K562 (cell line): Measurements from ENCODE around the gene GPS2. TPM values are rescaled to one million over a fixed set of nuclear protein-coding genes. Genes with fewer than 3 reads are reported as not detected.

Source experiments
- FOXK2 ChIP-seq, 2 experiments: fragments of 450-650 bp; IDR thresholded peaks in 1 of 2; conservative IDR thresholded peaks in 1 of 2; 2 replicates each; pipeline ENCODE4 v1.6.1; 2016; ENCODE audit warnings: low read depth in 2 of 2, mild to moderate bottlenecking in 1 of 2
- HDAC1 ChIP-seq, 2 experiments: fragments of 450-650 bp; IDR thresholded peaks; 2 replicates each; pipeline ENCODE4 v1.6.1; 2016 to 2017; ENCODE audit warnings: inconsistent platforms in 1 of 2, mild to moderate bottlenecking in 1 of 2, moderate library complexity in 1 of 2
- MNT ChIP-seq, 2 experiments: fragments of 450-650 bp; conservative IDR thresholded peaks; 2 replicates each; pipeline ENCODE4 v1.6.1; 2017; ENCODE audit warnings: mild to moderate bottlenecking in 2 of 2, moderate library complexity in 2 of 2
- NONO ChIP-seq, 2 experiments: fragments of 200-400 bp in 1 of 2; fragments of 450-650 bp in 1 of 2; formaldehyde crosslinking in 1 of 2; IDR thresholded peaks; 2 replicates each; pipeline ENCODE4 v1.6.1; 2017; ENCODE audit warnings: low read depth in 2 of 2, mild to moderate bottlenecking in 2 of 2, moderate library complexity in 2 of 2, low read length in 1 of 2
- RBBP5 ChIP-seq: fragments of 200-600 bp; sonication (generic); IDR thresholded peaks from 2 replicates; pipeline ENCODE4 v1.6.1; 2012; ENCODE audit warnings: borderline replicate concordance, mild to moderate bottlenecking, low read length, control low read depth, inconsistent platforms; ENCODE audit not compliant: insufficient read depth, poor library complexity, severe bottlenecking
- SMC3 ChIP-seq: conservative IDR thresholded peaks from 2 replicates; pipeline ENCODE4 v1.6.1; 2011; ENCODE audit warnings: low read depth, low read length, improper control_type of control experiment; ENCODE audit not compliant: insufficient read depth
- TEAD1 ChIP-seq, 2 experiments: fragments of 450-650 bp in 1 of 2; sonication (generic) in 1 of 2; formaldehyde crosslinking; IDR thresholded peaks; 2 replicates each; pipeline versions ENCODE4 v1.4.0 to v1.8.0; 2020 to 2022; ENCODE audit warnings: mild to moderate bottlenecking in 2 of 2, missing genetic modification reagents in 1 of 2
- TFAP4 ChIP-seq: sonication (generic); formaldehyde crosslinking; IDR thresholded peaks from 2 replicates; pipeline ENCODE4 v1.8.0; 2022; ENCODE audit warnings: missing genetic modification reagents, mild to moderate bottlenecking, moderate library complexity, borderline replicate concordance
- ZBTB17 ChIP-seq: fragments of 450-650 bp; formaldehyde crosslinking; IDR thresholded peaks from 2 replicates; pipeline ENCODE4 v1.4.0; 2020; ENCODE audit warnings: mild to moderate bottlenecking
- ZNF239 ChIP-seq: fragments of 250-450 bp; sonication (Bioruptor Pico); IDR thresholded peaks from 2 replicates; pipeline ENCODE4 v1.4.0; 2020; ENCODE audit warnings: mild to moderate bottlenecking
- polyA plus RNA-seq, 8 experiments: library from polyadenylated mRNA; depleted of rRNA in 4 of 8; stranded (reverse) in 5 of 8; unstranded in 3 of 8; fragments of >200 nt; fragmentation: Nextera tagmentation in 2 of 8; fragmentation: Illumina TruSeq in 1 of 8; extraction: Ambion mirVana in 2 of 8; extraction: Trizol in 1 of 8; gene quantifications; 2 replicates each; pipeline versions ENCODE4 v1.2.1 to v1.2.3, GENCODE V29; 2011 to 2014; ENCODE audit warnings: inconsistent platforms in 1 of 8, missing spikeins in 1 of 8
- total RNA-seq, 7 experiments: library from RNA; depleted of rRNA in 6 of 7; stranded (reverse); fragments of >200 nt in 6 of 7; fragmentation: Illumina TruSeq in 2 of 7; extraction: Trizol in 2 of 7; gene quantifications; 2 replicates each; pipeline versions ENCODE4 v1.2.1 to v1.2.3, GENCODE V29; 2011 to 2021; ENCODE audit warnings: low replicate concordance in 1 of 7
- TF ChIP-seq, protein P1 (sequence below): sonication (generic); formaldehyde crosslinking; IDR thresholded peaks from 2 replicates; pipeline ENCODE4 v1.9.0; 2022; ENCODE audit warnings: mild to moderate bottlenecking, missing genetic modification reagents
- TF ChIP-seq, protein P2 (sequence below): IDR thresholded peaks from 2 replicates; pipeline ENCODE4 v1.6.1; 2012; ENCODE audit warnings: low read depth, low read length, improper control_type of control experiment, borderline replicate concordance
- TF ChIP-seq, protein P3 (sequence below): sonication (generic); formaldehyde crosslinking; IDR thresholded peaks from 2 replicates; pipeline ENCODE4 v1.8.0; 2022; ENCODE audit warnings: mild to moderate bottlenecking, missing genetic modification reagents

GPS2 gene
- total and polyA plus RNA-seq, 9 of the 15 experiments (the other 6 are each of a cell fraction or from before 2014, with no cell fraction given): 18.3 to 75.7 (median 37.0) TPM

- TF ChIP-seq RBBP5 (no peak), FOXK2 (conservative IDR thresholded peaks at IDR 0.05 in 1 of 2, IDR thresholded peaks at IDR 0.05 in 1 of 2; ENCODE audit: low read depth in 2 of 2) (no peak), NONO (IDR thresholded peaks at IDR 0.05; ENCODE audit: low read depth in 2 of 2, low read length in 1 of 2) (0 out of 4 replicates have a peak, but pooled peaks of 1 of the 2 experiments have one; percentile 32), ZNF239 (no peak), TEAD1 (CRISPR knock-in tag; IDR thresholded peaks at IDR 0.05) (peak in 1 of 2 experiments; percentile 63; a peak in 1 of 4 replicates), MNT (conservative IDR thresholded peaks at IDR 0.05) (peak; percentile 84 to 91), HDAC1 (IDR thresholded peaks at IDR 0.05) (peak in 1 of 2 experiments; percentile 52; a peak in 1 of 4 replicates), TFAP4 (CRISPR knock-in tag) (peak; percentile 92), SMC3 (peak; percentile 83), ZBTB17 (CRISPR knock-in tag) (no peak)
- TF ChIP-seq, protein P1, sequence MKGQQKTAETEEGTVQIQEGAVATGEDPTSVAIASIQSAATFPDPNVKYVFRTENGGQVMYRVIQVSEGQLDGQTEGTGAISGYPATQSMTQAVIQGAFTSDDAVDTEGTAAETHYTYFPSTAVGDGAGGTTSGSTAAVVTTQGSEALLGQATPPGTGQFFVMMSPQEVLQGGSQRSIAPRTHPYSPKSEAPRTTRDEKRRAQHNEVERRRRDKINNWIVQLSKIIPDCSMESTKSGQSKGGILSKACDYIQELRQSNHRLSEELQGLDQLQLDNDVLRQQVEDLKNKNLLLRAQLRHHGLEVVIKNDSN (CRISPR knock-in tag): peak; percentile 61; the same call in 1 of the 2 replicates
- TF ChIP-seq, protein P2, sequence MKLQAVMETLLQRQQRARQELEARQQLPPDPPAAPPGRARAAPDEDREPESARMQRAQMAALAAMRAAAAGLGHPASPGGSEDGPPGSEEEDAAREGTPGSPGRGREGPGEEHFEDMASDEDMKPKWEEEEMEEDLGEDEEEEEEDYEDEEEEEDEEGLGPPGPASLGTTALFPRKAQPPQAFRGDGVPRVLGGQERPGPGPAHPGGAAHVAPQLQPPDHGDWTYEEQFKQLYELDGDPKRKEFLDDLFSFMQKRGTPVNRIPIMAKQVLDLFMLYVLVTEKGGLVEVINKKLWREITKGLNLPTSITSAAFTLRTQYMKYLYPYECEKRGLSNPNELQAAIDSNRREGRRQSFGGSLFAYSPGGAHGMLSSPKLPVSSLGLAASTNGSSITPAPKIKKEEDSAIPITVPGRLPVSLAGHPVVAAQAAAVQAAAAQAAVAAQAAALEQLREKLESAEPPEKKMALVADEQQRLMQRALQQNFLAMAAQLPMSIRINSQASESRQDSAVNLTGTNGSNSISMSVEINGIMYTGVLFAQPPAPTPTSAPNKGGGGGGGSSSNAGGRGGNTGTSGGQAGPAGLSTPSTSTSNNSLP: no peak
- TF ChIP-seq, protein P3, sequence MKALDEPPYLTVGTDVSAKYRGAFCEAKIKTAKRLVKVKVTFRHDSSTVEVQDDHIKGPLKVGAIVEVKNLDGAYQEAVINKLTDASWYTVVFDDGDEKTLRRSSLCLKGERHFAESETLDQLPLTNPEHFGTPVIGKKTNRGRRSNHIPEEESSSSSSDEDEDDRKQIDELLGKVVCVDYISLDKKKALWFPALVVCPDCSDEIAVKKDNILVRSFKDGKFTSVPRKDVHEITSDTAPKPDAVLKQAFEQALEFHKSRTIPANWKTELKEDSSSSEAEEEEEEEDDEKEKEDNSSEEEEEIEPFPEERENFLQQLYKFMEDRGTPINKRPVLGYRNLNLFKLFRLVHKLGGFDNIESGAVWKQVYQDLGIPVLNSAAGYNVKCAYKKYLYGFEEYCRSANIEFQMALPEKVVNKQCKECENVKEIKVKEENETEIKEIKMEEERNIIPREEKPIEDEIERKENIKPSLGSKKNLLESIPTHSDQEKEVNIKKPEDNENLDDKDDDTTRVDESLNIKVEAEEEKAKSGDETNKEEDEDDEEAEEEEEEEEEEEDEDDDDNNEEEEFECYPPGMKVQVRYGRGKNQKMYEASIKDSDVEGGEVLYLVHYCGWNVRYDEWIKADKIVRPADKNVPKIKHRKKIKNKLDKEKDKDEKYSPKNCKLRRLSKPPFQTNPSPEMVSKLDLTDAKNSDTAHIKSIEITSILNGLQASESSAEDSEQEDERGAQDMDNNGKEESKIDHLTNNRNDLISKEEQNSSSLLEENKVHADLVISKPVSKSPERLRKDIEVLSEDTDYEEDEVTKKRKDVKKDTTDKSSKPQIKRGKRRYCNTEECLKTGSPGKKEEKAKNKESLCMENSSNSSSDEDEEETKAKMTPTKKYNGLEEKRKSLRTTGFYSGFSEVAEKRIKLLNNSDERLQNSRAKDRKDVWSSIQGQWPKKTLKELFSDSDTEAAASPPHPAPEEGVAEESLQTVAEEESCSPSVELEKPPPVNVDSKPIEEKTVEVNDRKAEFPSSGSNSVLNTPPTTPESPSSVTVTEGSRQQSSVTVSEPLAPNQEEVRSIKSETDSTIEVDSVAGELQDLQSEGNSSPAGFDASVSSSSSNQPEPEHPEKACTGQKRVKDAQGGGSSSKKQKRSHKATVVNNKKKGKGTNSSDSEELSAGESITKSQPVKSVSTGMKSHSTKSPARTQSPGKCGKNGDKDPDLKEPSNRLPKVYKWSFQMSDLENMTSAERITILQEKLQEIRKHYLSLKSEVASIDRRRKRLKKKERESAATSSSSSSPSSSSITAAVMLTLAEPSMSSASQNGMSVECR (CRISPR knock-in tag): peak; percentile 71; the same call in 1 of the 2 replicates
- TF ChIP-seq, all 486 proteins: peak for 43
These were observed 18.8 kb downstream of the GPS2 start (continued) for GRCh38 chr17:7296189-7296861.
